T-helper 1 cell (primary cell): ENCODE measurements around the gene PITPNC1.
"Not testable (repeated sequence)": the region's sequence is repeated elsewhere in the genome, so short reads cannot be mapped to it uniquely, and the experiment has no call there.

ENCODE experiments used
- DNase-seq, 5 donors: peaks; one replicate each; pipeline ENCODE4 v3.0.0-alpha.2; 2012 to 2020

PITPNC1 gene

DNA sequence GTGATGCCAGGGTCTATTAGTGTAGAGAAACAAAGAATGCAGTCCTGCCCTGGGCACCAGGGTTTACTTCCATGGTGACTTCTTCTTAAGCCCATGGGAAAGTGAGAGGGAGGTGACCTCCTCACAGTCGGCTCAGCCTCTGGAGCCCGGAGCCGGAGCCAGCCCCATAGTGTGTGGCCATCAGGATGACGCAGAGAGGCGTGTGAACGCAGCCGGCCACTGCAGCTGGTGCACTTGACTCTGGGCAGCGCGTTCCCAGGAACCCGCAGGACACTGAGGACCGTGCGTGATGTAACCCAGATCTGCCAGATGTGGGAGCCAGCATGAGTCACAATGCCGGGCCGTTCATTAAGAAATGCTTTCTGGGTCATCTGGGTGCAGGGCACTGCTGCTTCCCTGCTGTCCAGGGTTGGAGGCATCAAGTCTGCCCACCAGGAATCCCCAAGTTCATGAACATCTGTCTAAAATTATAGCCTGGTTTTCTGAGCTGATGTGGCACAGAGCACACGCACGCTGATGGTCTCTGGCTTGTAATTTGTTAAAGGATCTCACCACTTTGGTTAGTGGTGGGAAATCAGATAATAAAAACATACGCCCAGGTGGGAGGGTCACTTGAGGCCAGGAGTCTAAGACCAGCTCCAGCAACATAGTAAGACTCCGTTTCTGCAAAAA is 114.1 kb downstream of the PITPNC1 start:
- no peak for DNase-seq

DNA sequence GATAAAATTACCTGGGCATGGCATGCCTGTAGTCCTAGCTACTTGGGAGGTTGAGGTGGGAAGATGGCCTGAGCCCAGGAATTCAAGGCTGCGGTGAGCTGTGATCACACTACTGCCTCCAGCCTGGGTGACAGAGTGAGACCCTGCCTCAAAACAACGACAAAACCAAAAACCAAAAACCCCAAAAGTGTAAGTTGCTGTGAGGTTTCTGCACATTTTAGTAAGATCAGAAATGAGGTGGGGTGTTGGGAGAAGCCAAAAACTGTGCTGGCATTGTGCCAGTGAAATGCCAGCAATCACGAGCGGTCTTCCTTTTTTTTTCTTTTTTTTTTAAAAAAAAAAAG is 114.6 kb downstream of the PITPNC1 start:
- no peak for DNase-seq

DNA sequence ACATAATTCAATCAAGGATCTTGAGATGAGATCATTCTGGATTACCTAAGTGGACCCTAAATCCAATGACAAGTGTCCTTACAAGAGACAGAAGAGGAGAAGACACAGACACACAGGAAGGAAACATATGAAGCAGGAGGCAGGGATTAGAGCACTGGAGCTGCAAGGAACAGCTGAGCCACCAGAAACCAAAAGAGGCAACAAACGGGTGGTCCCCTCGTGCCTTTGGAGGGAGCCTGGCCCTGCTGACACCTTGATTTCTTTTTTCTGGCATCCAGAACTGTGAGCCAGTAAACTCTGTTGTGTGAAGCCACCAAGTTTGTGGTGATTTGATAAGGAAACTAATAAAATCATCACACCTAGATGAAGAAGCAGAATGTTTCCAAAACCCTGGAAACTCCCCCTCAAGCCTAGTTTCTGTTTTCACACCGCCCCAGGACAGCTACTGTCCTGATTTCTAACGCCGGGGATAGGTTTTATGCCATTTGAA is 115.2 kb downstream of the PITPNC1 start:
- no peak for DNase-seq

DNA sequence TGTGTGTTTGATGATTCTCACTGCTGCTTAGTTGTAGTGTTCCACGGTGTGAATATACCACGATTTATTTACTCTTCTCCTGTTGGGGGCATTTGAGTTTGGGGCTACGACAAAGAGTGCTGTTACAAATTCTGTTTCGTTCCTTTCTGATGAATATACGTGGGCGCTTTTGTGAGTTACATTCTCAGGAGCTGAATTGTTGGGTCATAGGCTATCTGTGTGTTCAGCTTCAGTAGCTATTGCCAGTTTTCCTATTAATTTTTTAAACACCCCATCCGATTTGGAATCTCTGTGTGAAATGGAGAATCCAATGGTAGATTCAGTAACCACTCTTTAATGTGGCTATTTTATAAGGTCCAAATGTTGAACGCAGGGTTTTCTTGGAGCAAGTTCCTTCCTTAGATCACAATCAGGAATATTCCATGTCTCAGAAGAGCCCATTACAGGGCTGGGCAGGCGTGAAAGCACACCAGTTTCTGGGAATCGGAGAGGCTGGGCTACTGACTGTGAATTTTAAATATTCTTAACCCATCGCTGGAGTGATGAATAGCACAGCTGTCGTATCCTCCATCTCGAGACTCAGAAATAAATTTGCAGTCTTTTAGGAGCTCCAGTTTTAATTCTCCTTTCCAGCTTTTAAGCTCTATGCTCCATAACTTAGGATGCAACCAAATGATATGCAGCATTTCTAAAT is 115.9 kb downstream of the PITPNC1 start:
- DNase-seq: no peak

DNA sequence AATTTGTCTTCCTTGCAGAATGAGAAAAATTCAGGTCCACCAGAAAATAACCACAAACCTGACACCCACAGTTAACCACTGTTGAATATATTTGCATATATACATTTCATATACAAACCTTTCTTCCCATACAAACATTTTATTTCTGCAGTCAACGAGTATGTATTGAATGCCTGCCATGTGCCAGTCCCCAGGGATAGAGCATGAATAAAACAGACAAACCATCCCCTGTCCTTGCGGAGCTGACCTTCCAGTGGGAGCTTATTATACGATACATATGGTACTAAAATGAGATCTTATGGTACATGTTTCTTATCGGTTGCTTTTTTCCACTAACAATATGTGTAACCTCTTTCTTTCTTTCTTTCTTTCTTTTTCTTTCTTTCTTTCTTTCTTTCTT is 116.7 kb downstream of the PITPNC1 start:
- DNase-seq: no peak

DNA sequence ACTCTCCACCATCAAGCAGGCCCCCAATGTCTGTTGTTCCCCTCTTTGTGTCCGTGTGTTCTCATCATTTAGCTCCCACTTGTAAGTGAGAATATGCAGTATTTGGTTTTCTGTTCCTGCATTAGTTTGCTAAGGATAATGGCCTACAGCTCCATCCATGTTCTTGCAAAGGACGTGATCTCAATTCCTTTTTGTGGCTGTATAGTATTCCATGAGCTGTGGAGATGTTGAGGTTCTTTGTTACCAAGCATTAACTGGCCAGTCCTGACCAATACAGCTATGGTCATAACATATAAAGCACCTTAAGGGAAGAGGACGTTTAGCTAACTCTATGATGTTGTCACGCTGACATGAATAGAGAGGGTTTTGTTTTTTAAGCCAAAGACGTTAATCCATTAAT is 118.5 kb downstream of the PITPNC1 start:
- DNase-seq: not testable (repeated sequence)

DNA sequence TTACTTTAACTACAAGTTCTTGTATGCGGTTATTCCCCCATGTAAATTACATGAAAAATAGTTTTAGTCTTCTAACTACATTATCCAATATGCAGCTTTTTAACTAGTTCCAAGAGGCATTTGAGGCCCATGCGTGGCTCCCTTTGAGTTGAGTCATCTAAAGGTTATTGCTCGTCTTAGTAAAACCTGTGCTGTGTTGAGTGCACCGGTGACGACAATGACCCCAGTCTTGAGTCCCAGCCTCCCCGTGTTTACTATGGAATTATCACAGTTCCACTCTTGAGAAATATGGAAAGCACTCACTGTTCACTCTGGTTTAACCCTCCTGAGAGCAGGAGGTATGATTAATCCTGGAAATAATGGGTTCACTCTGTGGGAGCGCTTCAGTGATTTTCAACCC is 119.2 kb downstream of the PITPNC1 start:
- no peak for DNase-seq

DNA sequence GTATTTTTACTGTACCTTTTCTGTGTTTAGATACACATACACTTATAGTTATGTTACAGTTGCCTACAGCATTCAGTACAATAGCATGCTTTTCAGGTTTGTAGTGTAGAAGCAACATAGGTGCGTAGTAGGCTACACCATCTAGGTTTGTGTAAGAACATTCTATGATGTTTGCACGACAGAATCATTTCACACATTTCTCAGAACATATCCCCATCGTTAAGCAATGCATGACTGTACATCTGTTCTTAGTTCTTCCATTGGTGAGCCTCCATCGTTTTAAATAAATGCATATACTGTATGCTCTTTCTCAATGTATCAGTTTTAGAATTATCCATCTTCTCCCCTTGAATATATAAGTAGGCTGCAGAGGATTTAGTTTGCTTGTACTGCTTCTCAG is 122.6 kb downstream of the PITPNC1 start:
- DNase-seq: no peak

DNA sequence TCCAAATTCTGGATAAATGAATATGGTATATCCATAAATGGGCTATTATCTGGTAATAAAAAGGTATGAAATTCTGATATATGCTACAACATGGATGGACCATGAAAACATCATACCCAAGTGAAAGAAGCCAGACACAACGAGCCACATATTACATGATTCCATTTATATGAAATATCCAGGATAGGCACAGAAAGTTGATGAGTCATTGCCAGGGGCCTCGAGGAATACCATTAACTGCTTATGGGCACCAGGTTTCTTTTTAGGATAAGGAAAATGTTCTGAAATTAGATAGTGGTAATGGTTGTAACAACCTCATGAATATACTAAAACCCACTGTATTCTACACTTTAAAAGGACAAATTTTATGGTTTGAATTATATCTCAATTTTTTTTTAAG is 123.2 kb downstream of the PITPNC1 start:
- no peak for DNase-seq

DNA sequence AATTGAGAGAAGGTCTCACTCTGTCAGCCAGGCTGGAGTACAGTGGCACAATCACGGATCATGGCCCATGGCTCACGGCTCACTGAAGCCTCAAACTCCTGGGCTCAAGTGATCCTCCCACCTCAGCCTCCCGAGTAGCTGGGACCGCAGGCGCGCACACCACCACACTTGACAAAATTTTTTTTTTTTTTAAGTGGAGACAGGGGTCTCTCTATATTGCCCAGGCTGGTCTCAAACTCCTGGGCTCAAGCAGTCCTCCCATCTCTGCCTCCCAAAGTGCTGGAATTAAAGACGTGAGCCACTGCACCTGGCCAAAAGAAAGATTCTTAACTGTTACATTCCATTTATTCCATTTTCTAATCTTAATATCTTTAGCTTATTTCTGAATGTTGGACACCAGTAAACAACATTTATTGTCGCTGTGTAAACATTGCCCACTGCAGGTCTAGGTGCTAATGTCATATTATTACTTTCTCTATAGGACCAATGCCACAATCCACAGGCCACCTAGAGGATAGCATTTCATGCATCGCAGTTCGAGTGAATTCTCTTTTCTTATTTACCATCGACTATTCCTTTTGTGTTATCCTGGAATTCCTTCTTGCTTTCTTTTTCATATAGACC is 123.7 kb downstream of the PITPNC1 start:
- DNase-seq: no peak

DNA sequence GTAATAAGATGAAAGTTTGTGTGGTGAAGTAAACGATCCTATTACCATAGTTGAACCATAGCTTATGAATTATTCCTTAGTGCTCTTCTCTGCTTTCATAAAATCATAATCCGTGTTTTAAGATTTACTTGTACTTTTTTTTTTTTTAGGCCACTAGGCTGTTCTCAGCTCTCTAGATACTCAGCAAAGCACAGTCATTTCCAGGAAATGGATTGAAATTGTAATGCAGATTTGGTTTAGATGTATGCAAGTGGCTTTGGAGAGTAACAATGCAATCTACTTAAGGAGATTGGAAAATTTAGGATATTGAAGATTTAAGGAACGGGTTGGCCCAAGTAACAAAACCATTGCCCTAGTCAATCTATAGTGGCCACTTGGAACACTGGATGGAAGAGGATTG is 125.1 kb downstream of the PITPNC1 start:
- DNase-seq: no peak

DNA sequence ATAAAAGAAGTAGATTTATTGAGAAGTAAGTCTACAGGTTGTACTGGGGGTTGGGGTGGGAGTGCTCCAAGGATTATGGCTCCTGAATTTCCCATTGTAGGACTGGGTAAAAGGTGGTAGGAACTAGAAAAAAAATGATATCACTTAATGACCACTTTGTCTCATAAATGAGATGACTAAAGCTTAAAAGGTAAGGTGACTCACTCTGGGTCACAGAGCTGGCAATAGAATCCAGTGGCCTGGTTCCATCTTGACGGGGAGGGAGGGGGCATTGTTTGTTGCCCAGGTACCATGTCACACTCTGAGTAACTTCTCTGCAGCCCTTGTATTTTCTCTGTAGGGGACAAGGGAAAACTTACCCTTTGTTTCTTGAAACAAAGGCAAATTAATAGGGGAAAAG is 126.1 kb downstream of the PITPNC1 start:
- DNase-seq: no peak

DNA sequence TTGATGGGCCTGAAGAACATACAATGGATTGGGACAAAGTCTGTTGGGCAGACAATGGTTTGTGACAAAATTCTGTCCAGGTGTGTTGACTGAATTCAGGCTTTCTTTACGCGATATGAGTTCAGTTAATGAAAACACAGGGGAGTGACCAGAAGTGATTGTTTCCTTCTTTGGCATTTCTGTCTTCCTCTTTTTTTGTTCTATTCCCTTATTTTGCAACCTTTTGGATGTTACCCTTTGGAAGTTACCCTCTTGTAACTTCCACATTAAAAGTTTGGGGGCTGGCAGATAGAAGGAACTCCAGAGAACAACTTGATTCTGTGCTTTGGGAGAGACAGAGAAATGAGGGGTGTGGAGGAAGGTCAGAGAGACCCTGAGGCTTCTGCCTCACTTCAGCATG is 126.7 kb downstream of the PITPNC1 start:
- DNase-seq: no peak

DNA sequence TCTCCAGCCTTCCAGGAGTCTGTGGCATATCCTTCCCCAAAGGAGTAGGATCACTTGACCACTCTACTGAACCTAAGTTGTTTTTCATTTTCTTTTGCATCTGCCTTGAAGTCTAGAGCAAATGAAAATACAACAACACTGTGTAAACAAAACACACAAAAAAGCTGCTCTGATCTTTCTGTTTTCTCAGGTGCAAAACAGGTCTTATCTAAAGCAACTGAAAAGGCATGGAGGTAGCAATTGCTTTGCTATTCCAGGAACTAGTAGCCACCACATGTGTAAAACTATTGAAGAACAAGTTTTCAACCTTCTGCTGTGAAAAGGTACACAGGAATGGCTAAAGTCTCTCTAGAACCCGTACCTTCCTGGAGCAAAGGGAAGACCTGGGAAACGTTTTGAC is 127.1 kb downstream of the PITPNC1 start:
- DNase-seq: no peak

DNA sequence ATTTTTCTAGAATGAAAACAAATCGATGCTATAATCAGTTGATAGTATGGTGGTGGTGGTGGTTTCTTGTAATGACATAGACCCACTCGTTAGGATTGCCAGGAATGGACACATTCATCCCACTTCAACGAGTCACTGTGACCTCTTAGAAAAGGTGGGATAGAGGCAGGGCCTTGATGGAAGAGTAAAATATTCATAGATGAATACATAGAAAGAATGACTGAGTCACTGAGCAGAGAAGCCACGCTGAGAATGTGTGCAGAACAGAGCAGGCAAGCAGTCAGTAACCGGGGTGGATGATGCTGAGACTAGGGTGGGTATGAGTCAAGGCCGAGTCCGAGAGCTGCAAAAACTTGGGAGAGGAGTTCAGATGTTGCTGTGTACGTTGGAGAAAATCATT is 129.9 kb downstream of the PITPNC1 start:
- no peak for DNase-seq

DNA sequence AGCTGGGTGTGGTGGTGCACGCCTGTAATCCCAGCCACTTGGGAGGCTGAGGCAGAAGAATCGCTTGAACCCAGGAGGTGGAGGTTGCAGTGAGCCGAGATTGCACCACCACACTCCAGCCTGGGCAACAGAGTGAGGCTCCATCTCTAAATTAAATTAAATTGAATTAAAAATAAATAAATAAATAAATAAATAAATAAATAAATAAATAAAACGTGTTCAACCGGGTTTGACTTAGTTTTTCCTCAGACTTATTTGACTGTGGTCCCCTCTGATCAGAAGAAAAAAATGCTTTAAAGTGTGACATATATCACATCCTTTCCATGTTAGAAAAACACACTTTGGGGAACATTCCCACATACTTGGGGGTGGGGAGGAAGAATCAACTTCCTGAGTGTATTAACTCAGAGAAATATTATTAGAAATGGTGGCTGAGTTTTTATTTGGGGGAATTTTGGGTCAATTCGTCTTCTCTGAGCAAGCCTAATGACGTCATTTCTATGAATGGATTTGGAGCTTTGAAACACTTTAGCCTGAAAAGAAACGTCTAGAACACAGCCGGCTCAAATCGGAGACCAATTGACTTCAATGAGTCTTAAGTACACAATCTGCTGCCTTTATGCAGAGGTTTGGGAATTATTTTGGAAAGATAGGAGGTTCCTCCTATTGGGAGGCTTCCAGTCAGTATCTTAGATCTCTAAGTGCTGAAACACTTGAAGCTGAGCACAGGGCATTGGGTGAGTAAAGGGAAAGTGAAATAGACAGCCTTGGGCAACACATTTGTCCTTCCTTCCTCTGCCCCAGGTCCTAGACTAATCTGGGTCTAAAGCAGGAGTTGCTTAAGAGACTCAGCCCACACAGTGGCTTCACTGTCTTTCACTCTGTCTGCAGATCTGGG is 132.6 kb downstream of the PITPNC1 start:
- no peak for DNase-seq

DNA sequence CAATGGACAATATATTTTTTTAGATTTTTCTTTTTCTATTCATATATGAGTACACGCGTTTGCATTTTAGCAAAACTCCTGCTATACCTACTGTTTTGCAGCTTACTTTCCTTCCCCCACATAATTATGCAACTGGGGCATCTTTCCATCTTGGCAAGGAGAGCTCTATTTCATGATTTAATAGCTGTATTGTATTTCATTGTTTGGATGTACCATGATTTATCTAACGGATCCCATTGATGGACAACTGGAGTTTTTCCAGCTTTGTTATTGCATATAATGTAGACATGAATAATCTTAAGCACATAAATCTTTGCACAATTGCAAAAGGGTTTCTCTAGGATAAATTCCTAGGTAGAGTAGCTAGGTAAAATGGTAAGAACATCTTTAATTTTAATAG is 133.9 kb downstream of the PITPNC1 start:
- DNase-seq: no peak

DNA sequence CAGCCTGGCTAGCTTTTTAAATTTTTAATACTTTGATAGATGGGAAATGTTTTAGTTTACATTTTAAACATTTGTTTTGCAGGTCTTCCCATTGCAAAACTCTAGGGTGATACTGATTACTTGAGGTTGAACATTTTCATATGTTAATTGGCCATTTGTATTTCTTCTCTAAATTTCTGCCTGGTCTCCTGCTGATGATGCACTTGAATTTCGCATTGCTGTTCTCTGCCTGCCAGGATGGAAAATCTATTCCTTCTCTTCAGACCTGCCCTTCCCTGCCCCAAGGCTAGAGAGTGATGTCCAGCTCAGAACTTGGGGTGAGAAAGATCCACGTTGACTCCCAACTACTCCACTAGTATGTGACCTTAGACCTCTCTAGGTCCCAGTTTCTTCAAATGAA is 134.7 kb downstream of the PITPNC1 start:
- no peak for DNase-seq

DNA sequence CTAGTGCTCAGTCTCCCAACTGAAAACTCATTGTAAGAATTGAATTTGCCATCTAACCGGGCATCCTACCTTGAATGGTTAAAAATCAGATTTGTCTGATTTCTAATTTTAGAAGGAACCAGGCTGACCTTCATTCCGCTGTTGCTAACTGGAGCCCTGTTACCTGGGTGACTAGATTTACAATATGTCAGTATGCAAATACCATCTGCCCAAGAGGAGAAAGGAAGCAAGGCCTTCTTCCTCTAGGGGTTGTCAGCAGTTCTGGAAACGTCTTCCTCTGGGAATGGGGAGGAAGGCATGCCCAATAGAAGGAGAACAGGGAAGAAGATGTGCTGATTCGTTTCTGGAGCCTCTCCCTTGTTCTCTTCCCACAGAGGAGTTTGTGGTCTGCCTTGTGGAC is 137.9 kb downstream of the PITPNC1 start:
- DNase-seq: no peak

DNA sequence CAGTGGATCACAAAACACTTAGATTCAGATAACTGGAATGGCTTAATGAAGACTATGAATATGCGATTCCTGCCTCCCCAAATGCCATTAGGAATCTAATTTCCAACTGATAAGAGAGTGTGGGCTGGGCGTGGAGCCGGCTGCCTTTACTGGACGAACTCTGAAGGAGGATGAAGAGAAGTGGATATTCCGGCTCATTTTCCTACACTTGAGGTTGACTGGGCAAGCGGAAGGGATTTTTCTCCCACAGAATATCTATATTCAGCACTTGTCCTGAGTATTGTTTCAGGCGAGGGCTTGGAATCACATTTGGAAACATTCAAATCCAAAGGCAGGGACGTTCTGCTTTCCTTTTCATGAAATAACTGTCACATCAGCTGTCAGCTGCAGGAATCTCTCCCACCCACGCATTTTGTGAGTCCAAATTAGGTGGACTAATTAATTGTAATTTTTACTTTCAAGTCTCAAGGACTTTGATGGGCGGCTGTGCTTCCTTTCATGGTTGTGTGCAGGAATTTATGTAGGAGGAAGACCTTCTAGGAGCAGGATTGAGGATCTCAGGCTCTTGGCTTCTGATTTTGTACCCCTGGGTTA is 138.5 kb downstream of the PITPNC1 start:
- no peak for DNase-seq

DNA sequence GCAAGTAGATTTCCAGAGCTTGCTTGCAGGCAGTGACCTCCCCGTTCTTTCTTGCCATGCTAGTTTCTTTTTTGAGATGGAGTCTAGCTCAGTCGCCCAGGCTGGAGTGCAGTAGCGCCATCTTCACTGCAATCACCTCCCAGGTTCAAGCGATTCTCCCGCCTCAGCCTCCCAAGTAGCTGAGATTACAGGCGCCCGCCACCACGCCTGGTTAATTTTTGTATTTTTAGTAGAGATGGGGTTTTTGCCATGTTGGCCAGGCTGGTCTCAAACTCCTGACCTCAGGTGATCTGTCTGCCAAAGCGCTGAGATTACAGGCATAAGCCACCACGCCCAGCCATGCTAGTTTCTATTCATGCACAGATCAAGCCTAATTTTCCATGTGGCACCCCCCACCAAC is 139.5 kb downstream of the PITPNC1 start:
- not testable (repeated sequence) for DNase-seq

DNA sequence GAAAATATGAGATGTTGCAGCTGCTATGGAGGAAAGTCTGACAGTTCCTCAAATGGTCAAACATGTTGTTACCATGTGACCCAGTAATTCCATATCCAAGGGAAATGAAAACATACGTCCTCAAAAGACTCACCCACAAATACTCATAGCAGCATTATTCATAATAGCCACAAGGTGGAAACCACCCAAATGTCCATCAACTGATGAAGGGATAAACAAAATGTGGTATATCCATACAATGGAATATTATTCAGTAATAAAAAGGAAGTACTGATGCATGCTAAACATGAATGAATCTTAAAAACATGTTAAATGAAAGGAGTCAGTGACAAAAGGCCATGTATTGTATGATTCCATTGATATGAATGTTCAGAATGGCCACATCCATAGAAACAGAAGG is 140.2 kb downstream of the PITPNC1 start:
- DNase-seq: no peak

DNA sequence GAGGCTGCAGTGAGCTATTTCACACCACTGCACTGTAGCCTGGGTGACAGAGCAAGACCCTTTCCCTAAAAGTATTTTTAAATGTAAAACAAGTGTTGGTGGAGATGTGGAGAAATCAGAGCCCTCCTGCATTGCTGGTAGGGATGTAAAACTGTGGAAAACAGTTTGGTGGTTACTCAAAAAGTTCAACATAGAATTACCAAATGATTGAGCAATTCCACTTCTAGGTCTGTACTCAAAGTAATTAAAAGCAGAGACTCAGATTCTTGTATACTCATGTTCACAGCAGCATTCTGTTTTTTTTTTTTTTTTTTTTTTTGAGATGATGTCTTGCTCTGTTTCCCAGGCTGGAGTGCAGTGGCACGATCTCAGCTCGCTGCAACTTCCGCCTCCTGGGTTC is 141.8 kb downstream of the PITPNC1 start:
- no peak for DNase-seq
